Measurements from ENCODE around the gene SLC47A1.
A peak's percentile ranks its signal among the peaks of the same experiment; 100 is the strongest.
"Not testable (repeated sequence)": the region's sequence is repeated elsewhere in the genome, so short reads cannot be mapped to it uniquely, and the experiment has no call there.

Gene SLC47A1

DNA sequence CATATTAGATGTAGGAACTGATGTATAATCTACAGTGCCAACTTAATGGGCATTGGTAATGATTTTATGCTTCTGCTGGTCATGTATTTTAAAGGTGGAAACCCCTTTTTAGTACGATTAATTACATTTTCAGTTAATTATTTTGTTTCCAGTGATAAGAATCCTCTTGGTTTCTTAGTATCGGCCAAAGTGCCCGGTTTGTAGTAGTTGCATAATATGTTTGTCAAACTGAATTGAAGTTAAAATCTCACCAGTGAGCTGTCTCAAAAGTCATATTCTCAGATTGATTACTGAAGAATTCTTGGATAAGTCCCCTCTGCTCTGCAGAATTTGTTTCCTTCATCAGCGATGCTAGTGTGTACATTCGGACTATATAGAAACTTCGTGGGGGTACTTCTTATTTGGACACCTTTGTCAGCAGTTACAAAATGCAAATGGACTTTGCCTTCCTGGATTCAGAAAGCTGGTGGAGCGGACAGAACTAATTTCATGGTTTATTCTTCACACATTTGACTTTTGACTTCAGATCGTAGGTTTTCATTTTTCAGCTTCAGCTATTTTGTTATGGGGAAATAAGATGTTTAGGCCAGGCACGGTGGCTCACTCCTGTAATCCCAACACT, 28.2 kb downstream of the SLC47A1 start:
- DNase-seq: no peak

DNA sequence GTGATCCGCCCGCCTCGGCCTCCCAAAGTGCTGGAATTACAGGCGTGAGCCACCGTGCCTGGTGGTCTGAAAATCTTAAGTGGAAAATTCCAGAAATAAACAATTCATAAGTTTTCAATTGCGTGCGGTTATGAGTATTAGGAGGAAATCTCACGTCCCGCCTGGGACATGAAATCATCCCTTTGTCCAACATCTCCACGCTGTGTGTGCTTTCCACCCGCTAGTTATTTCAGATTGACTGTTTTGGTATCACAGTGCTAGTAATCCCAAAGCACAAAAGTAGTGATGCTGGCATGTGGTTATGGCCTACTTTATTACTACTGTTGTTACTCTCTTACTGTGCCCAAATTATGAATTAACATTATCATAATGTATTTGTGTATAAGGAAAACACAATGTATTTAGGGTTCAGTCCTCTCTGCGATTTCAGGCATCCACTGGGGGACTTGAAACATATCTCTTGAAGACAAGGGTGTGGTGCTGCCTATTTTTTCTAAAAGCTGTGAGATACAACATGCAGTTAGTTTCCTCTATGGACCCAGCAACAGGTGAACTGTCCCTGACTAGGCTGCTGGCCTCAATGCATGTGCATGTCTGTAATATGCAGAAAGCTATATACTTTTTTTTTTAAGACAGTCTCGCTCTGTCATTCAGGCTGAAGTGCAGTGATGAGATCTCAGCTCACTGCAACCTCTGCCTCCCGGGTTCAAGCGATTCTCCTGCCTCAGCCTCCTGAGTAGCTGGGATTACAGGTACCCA, 32.3 kb downstream of the SLC47A1 start:
- no peak for DNase-seq

DNA sequence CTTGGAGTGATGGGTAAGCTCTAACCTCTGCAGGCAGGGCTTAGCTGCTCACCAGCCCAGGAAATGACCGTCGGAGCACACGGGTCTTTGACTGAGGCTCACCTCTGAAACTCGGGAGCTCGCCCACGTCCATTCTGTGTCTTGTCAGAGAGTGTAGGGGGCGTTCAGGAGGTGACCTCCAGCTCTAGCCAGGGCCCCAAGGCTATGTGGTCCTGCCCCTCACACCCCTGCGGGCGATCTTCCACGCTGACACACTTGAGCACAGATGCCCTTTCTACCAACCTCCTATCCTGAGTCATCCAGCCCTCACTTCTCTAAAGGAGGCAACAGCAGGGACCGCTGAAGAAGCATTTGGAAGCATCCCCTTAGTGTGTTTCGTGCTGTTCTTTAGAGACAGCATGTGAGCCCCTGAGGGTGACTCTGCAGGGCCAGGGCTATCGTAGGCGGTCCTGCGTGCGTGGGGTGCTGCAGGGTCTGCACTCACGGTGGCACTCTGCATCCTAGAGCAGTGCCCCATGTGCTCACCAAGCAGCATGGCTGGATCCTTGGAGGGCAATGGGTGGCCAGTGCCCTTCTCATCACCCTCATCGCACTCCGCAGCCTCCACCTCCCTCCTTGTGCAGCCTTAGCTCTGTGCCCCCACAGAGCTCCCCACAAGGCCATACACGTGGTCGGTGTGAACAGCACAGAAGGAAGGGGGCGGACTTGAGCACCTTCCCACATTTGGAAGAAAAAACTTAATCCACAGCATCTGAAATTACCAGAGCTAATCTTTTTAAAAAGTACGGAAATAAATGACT, 33.8 kb downstream of the SLC47A1 start:
- no peak for DNase-seq

DNA sequence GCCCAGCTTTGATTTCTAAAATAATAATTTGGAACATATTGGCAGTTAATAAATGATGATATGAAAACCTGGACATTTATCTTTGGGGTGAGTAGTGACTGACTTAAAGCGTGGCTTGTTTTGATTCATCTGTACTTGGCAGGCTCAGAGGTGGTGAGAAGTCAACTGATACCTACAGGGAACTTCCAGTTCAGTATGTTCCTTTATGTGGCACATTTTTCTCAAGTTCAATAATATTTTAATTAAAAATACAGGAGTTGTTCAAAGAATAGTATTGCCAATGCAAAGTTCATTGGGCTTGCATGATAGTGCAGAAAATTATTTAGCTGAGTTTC, 34.3 kb downstream of the SLC47A1 start:
- no peak for DNase-seq

DNA sequence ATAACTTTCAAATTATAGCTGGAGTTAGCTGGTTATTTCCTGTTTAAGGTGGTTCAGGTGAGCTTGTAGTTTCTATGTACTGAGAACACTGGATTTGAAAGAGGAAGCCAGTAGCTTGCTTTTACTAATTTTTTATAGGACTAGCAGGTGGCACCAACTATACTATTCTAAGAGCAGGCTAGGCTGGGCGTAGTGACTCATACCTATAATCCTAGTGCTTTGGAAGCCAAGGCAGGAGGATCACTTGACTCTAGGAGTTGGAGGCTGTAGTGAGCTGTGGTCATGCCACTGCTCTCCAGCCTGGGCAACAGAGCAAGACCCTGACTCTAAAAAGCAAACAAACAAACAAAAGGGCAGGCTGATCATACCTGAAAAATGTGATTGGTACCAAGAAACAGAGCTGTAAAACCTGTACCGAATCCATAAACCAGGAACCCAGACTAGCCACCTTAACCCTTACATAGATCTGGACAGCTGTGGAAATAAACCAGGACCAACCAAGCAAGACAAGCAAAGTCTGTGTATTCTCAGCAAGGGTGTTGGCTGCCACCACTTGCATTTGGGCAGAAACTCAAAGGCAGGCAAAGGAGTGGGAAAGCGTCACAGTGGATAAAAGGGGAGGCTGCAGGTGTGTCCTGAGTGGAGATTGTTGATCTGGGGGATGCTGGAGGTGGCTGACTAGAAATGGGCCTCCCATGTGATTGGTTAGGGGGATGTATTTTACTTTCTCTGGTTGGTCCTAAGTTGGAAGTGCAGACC, 36.3 kb downstream of the SLC47A1 start:
- no peak for DNase-seq

DNA sequence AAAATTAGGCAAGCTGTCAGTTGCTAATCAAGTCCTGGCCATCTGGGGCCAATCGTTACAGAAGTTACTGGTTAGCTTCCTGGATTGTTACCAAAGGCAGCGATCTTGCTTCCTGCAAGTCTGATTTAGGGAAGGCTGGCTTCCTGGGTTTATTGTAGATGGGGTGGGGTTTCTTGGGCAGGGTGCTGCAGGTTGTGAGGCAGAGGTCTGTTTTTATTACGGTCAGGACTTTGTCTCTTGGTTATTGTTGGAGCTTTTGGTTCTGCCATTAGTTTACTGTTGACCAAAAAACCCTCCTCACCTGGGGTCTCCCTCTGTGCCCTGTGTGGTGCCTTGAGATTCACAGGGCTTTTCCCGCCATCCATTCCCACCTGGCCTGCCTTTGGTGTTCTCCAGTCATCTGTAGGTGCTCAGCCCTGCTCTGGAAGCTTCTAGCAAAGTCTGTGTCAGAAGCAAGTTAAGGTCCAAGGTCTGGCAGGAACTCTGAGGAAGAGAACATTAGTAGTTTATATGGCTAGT, 36.9 kb downstream of the SLC47A1 start:
- peak; percentile 2 for DNase-seq

DNA sequence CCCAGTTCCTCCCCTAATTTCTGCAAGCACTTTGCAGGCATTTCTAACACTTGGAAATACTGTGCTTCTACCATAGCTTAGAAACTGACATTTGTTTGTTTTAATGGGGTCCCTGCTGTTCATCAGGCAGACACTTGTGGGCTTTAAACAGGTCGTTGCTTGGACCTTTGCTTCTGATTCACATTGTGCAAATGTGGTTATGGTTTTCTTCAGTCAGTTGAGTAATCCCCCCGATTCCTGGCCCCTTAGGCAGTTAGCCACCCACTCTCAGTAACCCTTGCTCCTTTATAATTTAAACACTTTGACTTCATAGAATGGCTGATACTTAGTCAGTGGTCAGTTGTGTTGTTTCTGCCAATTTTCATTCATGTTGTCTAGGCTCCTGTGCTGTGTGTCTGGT, 39.4 kb downstream of the SLC47A1 start:
- no peak for DNase-seq

DNA sequence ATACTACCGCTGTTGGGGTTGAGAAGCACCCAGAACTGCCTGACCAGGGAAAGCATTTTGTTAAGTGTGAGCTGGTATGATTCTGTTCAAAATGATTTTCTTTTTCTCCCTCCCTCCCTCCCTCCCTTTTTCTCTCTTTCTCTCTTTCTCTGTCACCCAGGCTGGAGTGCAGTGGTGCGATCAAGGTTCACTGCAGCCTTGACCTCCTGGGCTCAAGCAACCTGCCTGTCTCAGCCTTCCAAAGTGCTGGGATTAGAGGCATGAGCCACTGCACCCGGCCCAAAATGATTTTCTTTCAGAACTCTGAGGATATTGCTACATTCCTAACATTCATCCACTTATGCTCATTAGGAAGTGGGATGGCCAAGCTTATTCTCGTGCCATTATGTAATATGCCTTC, 41.3 kb downstream of the SLC47A1 start:
- DNase-seq: no peak

DNA sequence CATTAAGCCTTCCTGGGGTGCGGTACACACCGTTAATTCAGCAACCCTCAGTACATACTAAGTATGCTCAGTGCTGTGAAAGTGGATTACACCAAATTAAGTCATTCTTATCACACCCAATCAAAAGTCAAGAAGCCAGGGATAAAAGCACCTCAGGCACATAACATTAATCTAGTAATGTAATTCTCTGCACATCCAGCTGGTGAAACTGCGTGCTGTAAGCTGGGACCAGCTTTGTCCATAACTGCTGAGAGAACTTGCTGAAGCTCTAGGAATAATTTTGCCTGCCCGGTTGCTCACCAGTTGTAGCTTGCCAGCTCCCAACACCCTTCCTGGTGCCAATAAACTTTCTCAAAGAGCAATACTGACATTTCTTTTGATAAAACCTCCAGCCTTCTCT, 44.9 kb downstream of the SLC47A1 start:
- no peak for DNase-seq

DNA sequence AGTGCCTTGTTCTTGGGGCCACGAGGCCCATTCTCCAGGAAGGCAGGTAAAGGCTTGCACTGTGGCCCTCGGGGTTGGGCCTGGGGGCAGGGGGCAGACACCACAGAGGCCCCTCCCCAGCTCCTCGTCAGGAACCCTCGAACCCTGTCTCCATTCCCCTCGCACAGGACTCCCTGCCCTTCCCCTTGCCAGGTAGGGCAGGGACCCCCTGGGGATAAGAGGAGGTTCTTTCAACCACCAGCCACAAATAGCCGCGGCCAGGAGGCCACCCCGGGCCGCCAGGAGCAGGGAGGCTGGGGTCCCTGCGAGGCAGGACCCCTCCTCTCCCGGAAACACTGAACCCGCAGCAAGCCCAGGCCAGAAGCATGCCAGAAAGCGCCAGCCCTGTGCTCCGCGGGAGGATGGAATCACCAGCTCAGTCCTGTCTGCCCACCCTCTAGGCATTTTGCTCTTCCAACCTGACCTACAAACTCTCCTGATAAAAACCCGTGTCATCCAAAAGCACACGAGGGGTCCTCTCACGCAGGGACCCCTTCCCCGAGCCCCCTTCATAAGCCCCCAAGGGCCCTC, 45.6 kb downstream of the SLC47A1 start:
- DNase-seq: no peak

DNA sequence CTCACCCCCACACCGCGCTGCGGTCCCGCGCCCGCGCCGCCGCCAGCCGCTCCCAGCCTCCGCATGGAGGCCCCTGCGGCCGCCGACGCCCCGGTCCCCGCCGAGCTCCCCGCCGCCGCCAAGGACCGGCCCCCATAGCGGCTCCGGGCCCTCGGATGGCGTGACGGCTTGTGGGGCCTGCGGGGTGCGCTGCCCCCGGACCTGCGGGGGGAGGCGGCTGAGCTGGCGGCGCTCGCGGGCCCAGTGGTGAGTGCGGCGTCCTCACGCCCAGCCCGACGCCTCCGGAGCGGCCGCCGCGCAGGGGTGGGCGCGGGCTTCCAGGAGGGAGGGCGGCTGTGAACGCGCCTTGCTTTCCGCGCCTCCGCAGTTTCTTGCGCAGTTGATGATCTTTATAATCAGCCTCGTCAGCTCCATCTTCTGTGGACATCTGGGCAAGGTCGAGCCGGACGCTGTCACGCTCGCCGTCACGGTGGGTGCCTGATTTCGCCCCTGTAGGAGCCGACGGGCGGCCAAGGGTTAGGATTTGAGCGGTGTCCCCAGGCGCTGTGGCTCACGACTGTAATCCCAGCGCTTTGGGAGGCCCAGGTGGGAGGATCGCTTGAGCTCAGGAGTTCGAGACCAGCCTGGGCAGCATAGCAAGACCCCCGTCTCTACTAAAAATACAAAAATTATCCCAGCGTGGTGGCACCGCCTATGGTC, 46.4 kb downstream of the SLC47A1 start:
- DNase-seq: no peak

DNA sequence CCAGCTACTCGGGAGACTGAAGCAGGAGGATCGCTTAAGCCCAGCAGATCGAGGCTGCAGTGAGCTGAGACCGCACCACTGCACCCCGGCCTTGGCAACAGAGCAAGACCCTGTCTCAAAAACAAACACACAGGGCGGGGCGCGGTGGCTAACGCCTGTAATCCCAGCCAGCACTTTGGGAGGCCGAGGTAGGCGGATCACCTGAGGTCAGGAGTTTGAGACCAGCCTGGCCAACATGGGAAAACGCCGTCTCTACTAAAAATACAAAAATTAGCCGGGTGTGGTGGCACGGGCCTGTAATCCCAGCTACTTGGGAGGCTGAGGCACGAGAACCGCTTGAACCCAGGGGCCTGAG, 46.9 kb downstream of the SLC47A1 start:
- not testable (repeated sequence) for DNase-seq

DNA sequence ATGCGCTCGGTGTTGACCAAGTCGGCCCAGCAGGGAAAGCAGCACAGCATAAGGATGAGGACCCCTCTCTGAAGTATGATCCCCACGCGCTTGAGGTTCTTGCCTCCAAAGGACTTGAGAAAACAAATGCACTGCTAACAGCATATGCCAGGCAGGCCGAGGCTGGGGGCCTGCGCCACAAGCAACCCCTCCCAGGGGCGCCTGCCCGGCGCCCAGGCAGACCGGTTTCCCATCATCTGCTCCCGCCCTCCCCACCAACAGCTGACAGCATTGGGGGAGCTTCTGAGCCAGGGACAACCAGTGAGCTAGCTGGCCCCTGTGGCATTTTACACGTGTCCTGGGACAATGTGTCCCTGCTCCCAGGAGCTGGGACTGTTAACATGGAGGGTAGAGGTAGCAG, 48.5 kb downstream of the SLC47A1 start:
- not testable (repeated sequence) for DNase-seq

DNA sequence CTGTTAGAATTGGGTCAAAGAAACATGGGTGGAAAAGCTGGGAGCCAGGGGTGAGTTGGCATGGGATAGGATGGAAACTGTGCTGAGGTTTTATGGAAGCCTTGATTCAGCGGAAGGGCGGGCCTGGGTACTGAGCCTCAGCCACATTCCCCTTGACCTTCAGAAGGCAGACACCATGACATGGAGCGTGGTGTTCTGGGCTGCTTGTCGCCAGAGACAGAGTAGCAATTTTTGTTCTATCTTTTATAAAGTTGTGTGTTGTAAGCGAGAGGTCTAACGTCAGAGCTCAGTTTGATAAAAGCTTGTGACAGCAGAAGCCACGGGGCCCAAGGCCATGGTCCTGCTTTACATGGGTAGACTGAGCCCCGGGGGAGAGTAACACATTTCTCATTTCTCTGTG, 50.2 kb downstream of the SLC47A1 start:
- DNase-seq: no peak

DNA sequence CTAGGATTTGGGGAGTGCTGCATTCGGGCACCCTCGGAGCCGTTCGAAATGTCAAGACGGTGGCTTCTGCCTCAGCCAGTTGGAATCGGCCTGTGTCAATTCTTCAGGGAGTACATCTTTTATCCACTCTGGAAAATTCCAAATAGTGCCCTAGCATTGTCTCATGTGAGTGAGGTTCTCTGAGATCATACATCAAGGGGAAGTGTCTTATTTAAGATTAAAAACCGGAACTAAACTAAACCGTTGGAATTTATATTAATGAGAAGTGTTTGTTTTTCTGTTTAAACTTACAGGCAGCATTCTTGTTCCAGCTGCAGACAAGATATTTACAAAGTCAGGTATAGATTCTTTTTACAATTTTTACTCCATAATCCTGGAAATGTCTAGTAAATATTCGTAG, 56.8 kb downstream of the SLC47A1 start:
- no peak for DNase-seq

DNA sequence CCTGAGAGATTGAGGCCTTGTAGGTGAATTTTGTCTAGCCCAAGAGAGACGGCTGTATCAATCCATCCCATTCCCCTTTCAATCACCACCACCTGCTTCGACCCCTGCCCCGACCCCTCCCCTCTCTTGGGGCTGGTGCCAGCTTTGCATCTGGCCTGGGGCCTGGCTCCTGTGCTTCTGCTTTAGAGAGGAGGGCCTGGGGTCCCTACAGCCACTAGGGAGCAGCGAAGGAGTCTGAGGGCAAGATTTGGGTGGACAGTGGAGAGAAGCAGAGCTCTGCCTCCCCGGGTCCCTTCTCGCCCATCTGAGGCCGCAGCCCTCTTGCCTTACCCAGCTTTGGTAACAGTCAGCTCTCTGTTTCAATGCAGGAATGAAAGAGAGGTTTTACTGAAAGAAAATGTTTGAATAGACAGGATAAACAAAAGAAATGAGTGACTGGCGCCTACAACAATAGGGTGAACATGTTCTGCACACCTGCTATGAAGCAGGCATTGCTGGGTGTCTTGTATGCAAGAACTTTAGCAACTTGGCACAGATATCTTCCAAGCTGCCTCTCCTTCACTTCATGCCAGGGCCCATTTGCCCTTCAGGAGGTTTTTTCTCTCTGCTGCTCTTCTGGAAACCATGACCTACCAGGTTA, 57.4 kb downstream of the SLC47A1 start:
- no peak for DNase-seq

DNA sequence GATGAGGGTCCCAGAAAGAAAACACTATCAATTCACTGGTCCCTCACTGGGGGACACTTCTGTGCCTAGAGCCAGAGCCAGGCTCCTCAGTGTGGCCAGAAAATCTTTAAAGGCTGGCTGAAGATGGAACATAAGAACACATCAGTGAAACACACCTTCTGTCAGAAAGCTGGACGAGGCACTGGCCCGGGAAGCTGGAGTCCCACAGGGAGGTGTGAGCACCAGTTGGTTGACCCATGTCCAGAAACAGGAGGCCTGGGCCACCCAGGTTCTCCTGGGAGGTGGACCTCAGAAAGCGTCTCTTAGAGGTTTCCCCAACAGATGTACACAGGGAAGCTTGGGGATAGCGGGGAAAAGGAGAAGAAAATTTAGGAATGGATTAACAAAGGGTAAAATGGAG, 58.7 kb downstream of the SLC47A1 start:
- no peak for DNase-seq

DNA sequence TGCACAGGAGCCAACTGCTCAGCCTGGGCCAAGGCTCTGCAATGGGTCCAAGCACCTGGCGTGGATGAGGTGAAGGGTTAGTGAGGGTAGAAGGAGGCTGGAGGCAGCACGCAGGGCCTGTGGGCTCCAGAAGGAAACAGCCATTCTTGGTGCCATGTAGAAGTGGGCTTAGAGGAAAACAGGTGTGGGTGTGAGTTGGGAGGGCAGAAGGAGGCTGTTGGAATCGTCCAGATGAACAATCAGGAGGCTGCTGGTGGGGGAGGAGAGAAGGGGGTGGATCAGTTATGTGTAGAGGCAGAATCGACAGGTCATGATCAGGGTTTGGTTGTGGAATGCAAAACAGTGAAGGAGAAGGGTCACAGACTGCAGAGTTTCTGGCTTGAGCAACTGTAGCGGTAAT, 63.2 kb downstream of the SLC47A1 start:
- no peak for DNase-seq

DNA sequence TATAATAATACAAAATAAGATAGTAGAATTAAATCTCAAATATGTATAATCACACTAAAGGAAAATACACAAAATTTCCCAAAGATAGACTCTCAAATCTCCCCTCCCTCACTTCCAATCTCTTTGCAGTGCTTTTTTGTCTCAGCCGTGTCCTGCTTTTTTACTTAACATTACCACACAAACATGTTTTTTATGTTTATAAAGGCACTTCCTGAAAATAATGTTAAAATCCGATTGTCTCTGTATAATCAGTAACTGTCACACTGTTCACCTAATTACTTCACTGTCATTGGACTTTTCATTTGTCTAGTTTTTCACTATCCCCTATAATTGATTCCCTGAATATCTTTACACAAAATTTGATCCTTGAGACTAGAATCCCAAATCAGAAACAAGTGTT, 76.7 kb downstream of the SLC47A1 start:
- no peak for DNase-seq

DNA sequence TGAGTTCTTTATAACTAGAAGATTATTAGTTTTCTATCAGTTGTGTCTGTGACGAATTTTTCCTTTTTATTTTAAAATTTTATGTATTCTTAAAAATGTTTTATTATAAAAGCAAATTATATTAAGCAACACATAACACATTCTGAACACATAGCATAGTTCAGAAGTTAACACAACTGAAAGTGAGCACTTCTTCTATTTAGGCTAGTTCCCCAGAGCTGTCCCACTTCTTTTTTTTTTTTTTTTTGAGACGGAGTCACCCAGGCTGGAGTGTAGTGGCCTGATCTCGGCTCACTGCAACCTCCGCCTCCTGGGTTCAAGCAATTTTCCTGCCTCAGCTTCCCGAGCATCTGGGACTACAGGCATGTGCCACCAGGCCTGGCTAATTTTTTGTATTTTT, 77.2 kb downstream of the SLC47A1 start:
- DNase-seq: no peak

DNA sequence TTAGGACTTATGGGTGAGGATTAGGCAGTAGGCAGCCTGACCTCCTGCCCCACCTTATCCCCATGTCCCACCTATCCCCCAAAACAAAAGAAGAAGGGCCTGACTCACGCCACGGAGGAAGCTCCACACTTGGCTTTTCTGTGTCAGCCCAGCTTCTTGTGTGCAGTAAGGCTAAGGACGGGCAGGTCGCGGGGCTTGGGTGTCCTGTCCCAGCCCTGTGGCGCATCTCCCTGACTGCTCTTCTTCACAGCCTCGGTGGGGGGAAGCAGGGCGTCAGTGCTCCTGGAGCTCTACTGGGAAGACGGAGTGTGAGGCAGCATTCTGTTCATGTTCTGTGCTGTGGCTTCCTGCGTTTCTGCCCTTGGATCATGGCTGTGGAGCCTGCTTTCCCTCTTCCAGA, 80.3 kb downstream of the SLC47A1 start:
- no peak for DNase-seq

DNA sequence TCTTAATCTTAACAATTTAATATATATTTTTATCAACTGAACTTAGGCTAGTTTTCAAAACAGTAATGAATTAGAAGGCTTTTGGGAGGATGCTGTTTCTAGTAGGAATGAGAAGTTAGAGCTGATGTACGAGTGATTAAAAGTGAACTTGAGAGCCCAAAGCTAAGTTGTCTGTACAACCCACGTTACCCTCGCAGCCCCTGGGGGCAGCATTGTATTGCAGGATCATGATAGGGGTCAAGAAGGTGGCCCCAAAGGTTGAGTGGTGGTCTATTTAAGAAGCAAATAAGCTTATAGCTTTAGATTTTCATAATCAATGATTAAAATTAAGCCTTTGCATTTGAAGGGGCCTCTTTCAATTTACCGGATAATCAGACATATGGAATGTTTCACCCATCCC, 81.2 kb downstream of the SLC47A1 start:
- no peak for DNase-seq
